Breast epithelium (tissue), 4 donors: ENCODE measurements around the gene GUK1. TPM values are rescaled to one million over a fixed set of nuclear protein-coding genes. Genes with fewer than 3 reads are reported as not detected.

Experiments
- DNase-seq, 2 donors: peaks; one replicate each; pipeline ENCODE4 v3.0.0-alpha.2; 2019; ENCODE audit warnings: low spot score in 2 of 2
- H3K27ac ChIP-seq, 2 donors: fragments of 200-600 bp; sonication (generic) in 1 of 2; one replicate each; pipeline ENCODE4 v1.5.1; 2016 to 2019; ENCODE audit warnings: mild to moderate bottlenecking in 1 of 2
- H3K27me3 ChIP-seq, 2 donors: fragments of 200-600 bp; sonication (generic) in 1 of 2; one replicate each; pipeline versions ENCODE4 v1.5.1 to v1.6.0; 2017 to 2019; ENCODE audit warnings: control low read depth in 1 of 2, mild to moderate bottlenecking in 1 of 2
- H3K36me3 ChIP-seq: fragments of 200-600 bp; one replicate; pipeline ENCODE4 v1.5.1; 2019
- H3K4me1 ChIP-seq, 2 donors: fragments of 200-600 bp; sonication (generic); one replicate each; pipeline ENCODE4 v1.5.1; 2016 to 2019; ENCODE audit warnings: control low read depth in 1 of 2
- H3K4me3 ChIP-seq, 3 donors: fragments of 200-600 bp; sonication (generic); 1 replicate in 2 of 3; 2 replicates in 1 of 3; pipeline ENCODE4 v1.5.1; 2016 to 2019; ENCODE audit warnings: mild to moderate bottlenecking in 3 of 3, moderate library complexity in 2 of 3
- H3K9me3 ChIP-seq, 2 donors: fragments of 200-600 bp; sonication (generic) in 1 of 2; one replicate each; pipeline ENCODE4 v1.5.1; 2016 to 2019; ENCODE audit warnings: control low read depth in 1 of 2
- POLR2A ChIP-seq: fragments of 450-650 bp; IDR thresholded peaks from one replicate; pipeline ENCODE4 v1.6.1; 2016; ENCODE audit warnings: antibody characterized with exemption, mild to moderate bottlenecking, moderate library complexity
- POLR2AphosphoS5 ChIP-seq, 3 donors: sonication (generic); formaldehyde crosslinking; IDR thresholded peaks; one replicate each; pipeline ENCODE4 v1.6.1; 2017; ENCODE audit warnings: antibody characterized with exemption in 3 of 3
- intact Hi-C: fragments of 100-400 bp; cut with DNase I; formaldehyde crosslinking; loops from one replicate; pipeline ENCODE4 v1.15.1; 2023; ENCODE audit warnings: low total_unique reads
- total RNA-seq, 3 donors: library from RNA; depleted of rRNA; stranded (reverse); fragments of >200 nt; gene quantifications; one replicate each; pipeline ENCODE4 v1.1.0, GENCODE V29; 2016
- TF ChIP-seq, protein P1 (sequence below), 3 donors: fragments of 450-650 bp; IDR thresholded peaks; one replicate each; pipeline ENCODE4 v1.5.1; 2016 to 2017; ENCODE audit warnings: antibody characterized with exemption in 3 of 3, mild to moderate bottlenecking in 3 of 3, moderate library complexity in 3 of 3

The GUK1 gene
- total RNA-seq, 3 donors from 2014 or later = 218 to 413 (median 333) TPM

DNA sequence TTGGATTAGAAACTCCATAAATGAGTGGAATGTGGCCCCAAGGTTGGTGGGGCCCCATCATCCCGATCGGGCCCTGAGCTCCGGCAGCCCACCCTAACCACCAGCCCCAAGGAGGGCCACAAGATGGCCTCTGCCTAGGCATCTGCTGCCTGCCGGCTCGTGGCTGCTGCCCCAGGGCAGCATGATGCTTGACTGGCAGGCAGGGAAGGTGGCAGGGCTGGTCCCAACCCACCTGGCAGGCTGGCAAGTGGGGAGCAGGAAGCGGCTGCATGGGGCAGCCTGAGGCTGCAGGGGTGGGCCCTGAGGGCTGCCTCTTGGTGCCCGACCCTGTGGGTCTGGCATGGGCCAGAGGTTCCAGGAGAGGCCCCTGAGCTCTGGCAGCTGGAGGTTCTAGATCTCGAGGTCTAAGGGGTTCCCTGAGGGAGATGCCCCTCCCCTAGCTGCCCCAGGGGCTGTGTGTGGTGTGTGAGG lies 8.9 kb downstream of the GUK1 start:
- TF ChIP-seq POLR2A = no peak
- TF ChIP-seq, protein P1, sequence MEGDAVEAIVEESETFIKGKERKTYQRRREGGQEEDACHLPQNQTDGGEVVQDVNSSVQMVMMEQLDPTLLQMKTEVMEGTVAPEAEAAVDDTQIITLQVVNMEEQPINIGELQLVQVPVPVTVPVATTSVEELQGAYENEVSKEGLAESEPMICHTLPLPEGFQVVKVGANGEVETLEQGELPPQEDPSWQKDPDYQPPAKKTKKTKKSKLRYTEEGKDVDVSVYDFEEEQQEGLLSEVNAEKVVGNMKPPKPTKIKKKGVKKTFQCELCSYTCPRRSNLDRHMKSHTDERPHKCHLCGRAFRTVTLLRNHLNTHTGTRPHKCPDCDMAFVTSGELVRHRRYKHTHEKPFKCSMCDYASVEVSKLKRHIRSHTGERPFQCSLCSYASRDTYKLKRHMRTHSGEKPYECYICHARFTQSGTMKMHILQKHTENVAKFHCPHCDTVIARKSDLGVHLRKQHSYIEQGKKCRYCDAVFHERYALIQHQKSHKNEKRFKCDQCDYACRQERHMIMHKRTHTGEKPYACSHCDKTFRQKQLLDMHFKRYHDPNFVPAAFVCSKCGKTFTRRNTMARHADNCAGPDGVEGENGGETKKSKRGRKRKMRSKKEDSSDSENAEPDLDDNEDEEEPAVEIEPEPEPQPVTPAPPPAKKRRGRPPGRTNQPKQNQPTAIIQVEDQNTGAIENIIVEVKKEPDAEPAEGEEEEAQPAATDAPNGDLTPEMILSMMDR (IDR thresholded peaks at IDR 0.05) = no peak
- intact Hi-C loops = no loop called here
- peak overlapping the region; percentile 60 to 82 for H3K27ac ChIP-seq
- H3K9me3 ChIP-seq = no peaks in the 10 kb centered on the region
- no peak for DNase-seq
- H3K4me1 ChIP-seq = peaks cover 4 to 20% of the 10 kb centered on the region in 2 donors
- no peaks in the 10 kb centered on the region for H3K36me3 ChIP-seq
- no peaks in the 10 kb centered on the region for H3K27me3 ChIP-seq
- H3K4me3 ChIP-seq = no peak overlapping the region

DNA sequence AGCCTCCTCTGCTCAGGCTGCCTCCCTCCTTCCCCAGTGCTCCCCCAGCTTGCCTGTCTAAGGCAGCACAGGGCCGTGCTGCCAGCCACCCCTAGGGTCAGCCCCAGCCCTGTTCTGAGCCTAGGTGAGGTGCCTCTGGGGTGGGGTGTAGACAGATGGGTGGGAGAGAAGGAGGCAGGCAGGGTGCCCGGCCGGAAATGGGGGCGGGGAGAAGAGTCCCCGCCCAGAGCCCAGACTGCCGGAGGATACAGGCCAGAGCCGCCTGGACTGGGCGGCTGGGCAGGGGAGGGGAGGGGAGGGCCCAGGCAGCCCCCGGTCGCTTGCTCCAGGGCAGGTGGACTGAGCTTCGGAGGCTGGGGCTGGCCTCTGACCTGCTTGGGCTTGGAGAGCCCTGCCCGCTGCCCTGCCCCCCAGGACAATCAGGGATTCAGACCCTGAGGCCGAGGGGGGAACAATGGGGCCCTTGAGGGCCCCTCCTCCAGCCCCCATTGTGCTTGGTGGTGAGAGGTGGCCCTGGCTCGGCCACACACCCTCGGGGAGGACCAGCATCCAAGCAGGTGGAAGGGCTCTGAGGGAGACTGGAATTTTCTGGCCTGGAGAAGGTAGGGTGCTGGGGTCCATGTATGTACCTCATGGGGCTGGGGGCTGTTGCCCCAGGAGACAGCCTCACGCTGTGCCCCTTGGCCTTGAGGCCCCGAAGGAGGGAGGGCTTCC lies 9.5 kb downstream of the GUK1 start, which contains the start of gene GJC2:
TSS of gene GJC2 (plus strand) at position 525 of the 714 bp plus-strand sequence. CDS start 7,829 bp downstream, outside the sequence.
- peak in 1 of 2 donors; percentile 49 for DNase-seq
- Histone ChIP-seq H3K4me1 (peaks cover 0 to 16% of the 10 kb centered on the region in 2 donors), H3K36me3 (no peaks in the 10 kb centered on the region), H3K27ac (peak within 1 kb of the TSS; percentile 60 to 82), H3K9me3 (no peaks in the 10 kb centered on the region), H3K27me3 (no peaks in the 10 kb centered on the region), H3K4me3 (peak within 1 kb of the TSS; percentile 7 to 50 (median 22))
- intact Hi-C loops = no loop called here
- TF ChIP-seq, protein P1 (IDR thresholded peaks at IDR 0.05) = no peak
- TF ChIP-seq POLR2AphosphoS5 (IDR thresholded peaks at IDR 0.05) (no peak), POLR2A (no peak)

DNA sequence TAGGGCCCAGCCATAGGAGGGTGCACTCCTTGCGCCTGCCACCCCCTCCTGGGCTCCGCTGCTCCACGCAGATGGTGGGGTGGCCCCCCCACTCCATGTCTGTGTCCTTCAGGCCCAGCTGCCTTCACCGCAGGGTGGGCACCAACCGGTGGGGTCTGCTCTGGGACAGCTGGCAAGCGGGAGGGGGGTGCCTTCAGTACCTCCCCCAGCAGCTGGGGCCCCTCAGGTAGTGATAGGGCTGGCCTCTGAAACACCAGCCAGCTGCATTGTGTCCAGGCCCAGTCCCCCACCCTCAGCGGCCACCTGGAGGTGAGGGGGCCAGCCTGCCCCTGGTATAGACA lies 10.0 kb downstream of the GUK1 start:
- Histone ChIP-seq H3K27ac (peak overlapping the region; percentile 60 to 82), H3K4me3 (peak overlapping the region; percentile 7 to 50 (median 22)), H3K9me3 (no peaks in the 10 kb centered on the region), H3K36me3 (no peaks in the 10 kb centered on the region), H3K4me1 (peaks cover 0 to 16% of the 10 kb centered on the region in 2 donors), H3K27me3 (no peaks in the 10 kb centered on the region)
- no peak for DNase-seq
- intact Hi-C loops = no loop called here
- TF ChIP-seq, protein P1 (IDR thresholded peaks at IDR 0.05) = no peak
- TF ChIP-seq POLR2A (no peak), POLR2AphosphoS5 (IDR thresholded peaks at IDR 0.05) (no peak)

DNA sequence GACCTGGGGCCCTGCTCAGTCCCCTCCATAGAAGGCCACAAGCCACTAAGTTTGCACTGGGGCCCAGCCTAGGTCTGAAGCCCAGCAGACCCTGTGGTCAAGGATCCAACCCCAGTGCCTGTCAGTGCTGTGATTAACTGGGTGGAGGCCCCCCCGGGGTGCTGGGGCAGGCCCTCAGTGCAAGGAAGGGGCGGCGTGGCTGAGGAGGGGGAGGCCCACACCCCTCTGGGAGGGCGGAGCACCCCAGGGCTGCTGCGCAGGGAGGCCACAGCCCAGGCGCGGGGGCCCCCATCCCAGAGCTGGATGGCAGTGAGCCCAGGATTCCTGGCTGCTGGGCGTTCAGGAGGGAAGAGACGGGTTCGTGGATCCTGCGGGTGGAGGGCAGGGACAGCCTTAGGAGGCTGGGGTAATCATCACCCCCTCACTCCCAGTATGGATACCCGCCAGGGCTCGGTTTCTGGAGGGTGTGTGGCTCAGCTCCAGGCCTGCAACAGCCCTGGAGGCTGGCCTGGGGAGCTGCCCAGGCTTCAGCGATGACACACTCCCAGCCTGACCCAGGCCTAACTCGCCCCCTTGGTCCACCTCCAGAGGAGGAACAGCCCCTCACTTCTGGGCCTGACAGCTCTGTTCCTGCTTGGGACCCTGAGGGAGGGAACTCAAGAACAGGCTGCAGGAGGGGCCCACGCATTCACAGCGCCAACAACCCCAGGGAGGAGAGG lies 10.5 kb downstream of the GUK1 start:
- Histone ChIP-seq H3K27ac (peak overlapping the region; percentile 60 to 82), H3K36me3 (no peaks in the 10 kb centered on the region), H3K4me1 (peaks cover 0 to 16% of the 10 kb centered on the region in 2 donors), H3K9me3 (no peaks in the 10 kb centered on the region), H3K4me3 (peak overlapping the region; percentile 7 to 50 (median 22)), H3K27me3 (no peaks in the 10 kb centered on the region)
- peak in 1 of 2 donors; percentile 50 for DNase-seq
- TF ChIP-seq POLR2A = no peak
- TF ChIP-seq POLR2AphosphoS5 (IDR thresholded peaks at IDR 0.05) = peak in 1 of 3 donors; percentile 31
- intact Hi-C loops = no loop called here

DNA sequence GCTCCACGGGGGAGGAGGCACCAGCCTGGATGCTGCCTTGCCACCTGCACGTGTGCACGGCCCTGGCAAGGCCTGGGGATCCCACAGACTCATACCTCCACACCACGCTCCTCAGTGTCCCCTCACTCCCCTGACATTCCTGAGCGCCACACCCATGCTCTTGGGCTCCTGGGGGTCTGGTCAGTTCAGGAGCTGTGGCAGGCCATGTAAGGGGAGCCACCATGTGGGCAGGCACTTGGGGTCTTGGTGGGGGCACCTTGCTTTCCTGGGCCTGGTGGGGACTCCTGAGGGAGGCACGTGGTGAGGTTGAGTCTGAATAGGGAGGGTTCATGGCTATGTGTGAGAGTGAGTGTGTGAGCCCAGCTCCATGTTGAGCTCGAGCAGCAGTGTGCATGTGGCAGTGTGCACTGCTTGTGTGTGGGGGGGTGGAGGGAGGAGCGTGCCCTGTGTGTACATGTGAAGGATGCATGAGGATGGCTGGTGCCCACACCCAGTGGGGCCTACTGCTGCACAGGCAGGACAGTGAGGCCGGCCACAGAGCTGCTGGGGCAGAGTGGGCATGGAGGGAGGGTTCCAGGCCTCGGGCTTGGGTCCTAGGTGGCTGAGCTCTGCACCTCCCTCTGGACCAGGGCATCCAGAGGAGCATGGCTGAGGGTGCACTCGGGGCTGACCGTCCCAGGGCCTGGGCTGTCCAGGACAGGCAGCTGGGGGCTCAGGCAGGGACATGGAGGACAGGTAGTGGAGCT lies 11.3 kb downstream of the GUK1 start:
- H3K27ac ChIP-seq = peak overlapping the region; percentile 60 to 82
- no peaks in the 10 kb centered on the region for H3K27me3 ChIP-seq
- H3K4me1 ChIP-seq = peaks cover 0 to 16% of the 10 kb centered on the region in 2 donors
- peak overlapping the region in 1 of 3 donors; percentile 50 for H3K4me3 ChIP-seq
- H3K36me3 ChIP-seq = no peaks in the 10 kb centered on the region
- intact Hi-C loops = no loop called here
- H3K9me3 ChIP-seq = no peaks in the 10 kb centered on the region
- TF ChIP-seq POLR2AphosphoS5 (IDR thresholded peaks at IDR 0.05) (no peak), POLR2A (no peak)
- TF ChIP-seq, protein P1 (IDR thresholded peaks at IDR 0.05) = no peak
- peak in 1 of 2 donors; percentile 47 for DNase-seq
